GM18498 (cell line): ENCODE data around the gene STK38.
A peak's percentile ranks its signal among the peaks of the same experiment; 100 is the strongest.
"Not testable (repeated sequence)": the region's sequence is repeated elsewhere in the genome, so short reads cannot be mapped to it uniquely, and the experiment has no call there.

ENCODE experiments used
- ATAC-seq: cut with Tn5 transposase; IDR thresholded peaks from one replicate; pipeline ENCODE4 v1.9.1; 2021; ENCODE audit warnings: mild to moderate bottlenecking, moderate library complexity; ENCODE audit not compliant: unreplicated experiment

STK38 gene

GRCh38 chr6:36546920-36547645 is at the start of gene STK38:
Gene STK38, minus strand, starts transcription at chr6:36547479. Its CDS starts 7,277 bp downstream, at chr6:36540202.
- ATAC-seq: peak; percentile 78

GRCh38 chr6:36596356-36596755 is 49.1 kb upstream of the STK38 start:
- no peak for ATAC-seq

- no peak for ATAC-seq
These were observed 47.8 kb upstream of the STK38 start for GRCh38 chr6:36594816-36595643.

GRCh38 chr6:36594029-36594815 is 46.9 kb upstream of the STK38 start, which contains the start of gene SRSF3:
Gene SRSF3, plus strand, starts transcription at chr6:36594362. Its CDS starts 2,401 bp downstream, at chr6:36596763.
- ATAC-seq: peak; percentile 88

GRCh38 chr6:36593569-36594028 is 46.3 kb upstream of the STK38 start:
- ATAC-seq: peak; percentile 19

GRCh38 chr6:36592221-36592655 is 45.0 kb upstream of the STK38 start:
- no peak for ATAC-seq

- ATAC-seq: no peak
These were observed 43.0 kb upstream of the STK38 start for GRCh38 chr6:36590237-36590636.

- ATAC-seq: not testable (repeated sequence)
These were observed 41.7 kb upstream of the STK38 start for GRCh38 chr6:36589025-36589400.

GRCh38 chr6:36586606-36587005 is 39.3 kb upstream of the STK38 start:
- no peak for ATAC-seq

GRCh38 chr6:36581716-36582115 is 34.4 kb upstream of the STK38 start:
- no peak for ATAC-seq

- ATAC-seq: no peak
These were observed 32.9 kb upstream of the STK38 start for GRCh38 chr6:36580184-36580526.

- no peak for ATAC-seq
These were observed 31.2 kb upstream of the STK38 start for GRCh38 chr6:36578431-36578830.

GRCh38 chr6:36578030-36578429 is 30.8 kb upstream of the STK38 start:
- no peak for ATAC-seq

GRCh38 chr6:36577301-36577700 is 30.0 kb upstream of the STK38 start:
- no peak for ATAC-seq

GRCh38 chr6:36576578-36576977 is 29.3 kb upstream of the STK38 start:
- no peak for ATAC-seq

GRCh38 chr6:36574679-36575078 is 27.4 kb upstream of the STK38 start:
- ATAC-seq: no peak

- not testable (repeated sequence) for ATAC-seq
These were observed 25.4 kb upstream of the STK38 start for GRCh38 chr6:36572353-36573311.

GRCh38 chr6:36571122-36572043 is 24.1 kb upstream of the STK38 start:
- ATAC-seq: no peak

GRCh38 chr6:36570264-36570663 is 23.0 kb upstream of the STK38 start:
- no peak for ATAC-seq
